ENCODE results near the gene IFITM2.
"Not testable (repeated sequence)": the region's sequence is repeated elsewhere in the genome, so short reads cannot be mapped to it uniquely, and the experiment has no call there.

IFITM2 gene

GRCh38 chr11:324593-325517 lies 17.2 kb downstream of the IFITM2 start:
- not testable (repeated sequence) for H3K36me3 ChIP-seq (ENCODE audit: control insufficient read depth, insufficient read depth, low read length); H3K27me3 ChIP-seq (ENCODE audit: control insufficient read depth, insufficient read depth, low read length); H3K9ac ChIP-seq (ENCODE audit: low read depth, low read length); H3K4me3 ChIP-seq (ENCODE audit: low read depth, low read length); H3K27ac ChIP-seq (ENCODE audit: low read depth, low read length); H3K9me3 ChIP-seq (ENCODE audit: control insufficient read depth, insufficient read depth, low read length)
- peaks cover 13% of the 10 kb centered on the region for H3K4me1 ChIP-seq (ENCODE audit: control insufficient read depth, insufficient read depth, low read length)

GRCh38 chr11:325796-326591 lies 18.4 kb downstream of the IFITM2 start:
- Histone ChIP-seq H3K27ac (ENCODE audit: low read depth, low read length) (no peak overlapping the region), H3K9me3 (ENCODE audit: control insufficient read depth, insufficient read depth, low read length) (no peaks in the 10 kb centered on the region), H3K4me3 (ENCODE audit: low read depth, low read length) (no peak overlapping the region), H3K27me3 (ENCODE audit: control insufficient read depth, insufficient read depth, low read length) (no peaks in the 10 kb centered on the region), H3K9ac (ENCODE audit: low read depth, low read length) (no peak overlapping the region), H3K4me1 (ENCODE audit: control insufficient read depth, insufficient read depth, low read length) (peaks cover 10% of the 10 kb centered on the region), H3K36me3 (ENCODE audit: control insufficient read depth, insufficient read depth, low read length) (no peaks in the 10 kb centered on the region)

DNA sequence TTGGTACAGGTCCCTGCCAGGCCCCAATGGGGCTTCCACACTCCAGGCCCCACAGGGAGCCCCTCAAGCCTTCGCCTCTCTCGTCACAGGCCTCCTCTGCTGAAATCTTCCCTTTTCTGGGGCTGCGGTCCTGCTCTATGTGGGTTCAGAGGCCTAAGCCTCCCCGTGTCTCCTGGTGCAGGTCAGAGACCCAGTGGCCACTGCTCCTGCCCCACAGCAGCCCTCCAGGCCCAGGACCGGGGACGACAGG lies 18.9 kb downstream of the IFITM2 start:
- Histone ChIP-seq H3K27me3 (ENCODE audit: control insufficient read depth, insufficient read depth, low read length) (no peaks in the 10 kb centered on the region), H3K4me3 (ENCODE audit: low read depth, low read length) (no peak overlapping the region), H3K27ac (ENCODE audit: low read depth, low read length) (no peak overlapping the region), H3K9me3 (ENCODE audit: control insufficient read depth, insufficient read depth, low read length) (no peaks in the 10 kb centered on the region), H3K4me1 (ENCODE audit: control insufficient read depth, insufficient read depth, low read length) (peaks cover 10% of the 10 kb centered on the region), H3K9ac (ENCODE audit: low read depth, low read length) (no peak overlapping the region), H3K36me3 (ENCODE audit: control insufficient read depth, insufficient read depth, low read length) (no peaks in the 10 kb centered on the region)

DNA sequence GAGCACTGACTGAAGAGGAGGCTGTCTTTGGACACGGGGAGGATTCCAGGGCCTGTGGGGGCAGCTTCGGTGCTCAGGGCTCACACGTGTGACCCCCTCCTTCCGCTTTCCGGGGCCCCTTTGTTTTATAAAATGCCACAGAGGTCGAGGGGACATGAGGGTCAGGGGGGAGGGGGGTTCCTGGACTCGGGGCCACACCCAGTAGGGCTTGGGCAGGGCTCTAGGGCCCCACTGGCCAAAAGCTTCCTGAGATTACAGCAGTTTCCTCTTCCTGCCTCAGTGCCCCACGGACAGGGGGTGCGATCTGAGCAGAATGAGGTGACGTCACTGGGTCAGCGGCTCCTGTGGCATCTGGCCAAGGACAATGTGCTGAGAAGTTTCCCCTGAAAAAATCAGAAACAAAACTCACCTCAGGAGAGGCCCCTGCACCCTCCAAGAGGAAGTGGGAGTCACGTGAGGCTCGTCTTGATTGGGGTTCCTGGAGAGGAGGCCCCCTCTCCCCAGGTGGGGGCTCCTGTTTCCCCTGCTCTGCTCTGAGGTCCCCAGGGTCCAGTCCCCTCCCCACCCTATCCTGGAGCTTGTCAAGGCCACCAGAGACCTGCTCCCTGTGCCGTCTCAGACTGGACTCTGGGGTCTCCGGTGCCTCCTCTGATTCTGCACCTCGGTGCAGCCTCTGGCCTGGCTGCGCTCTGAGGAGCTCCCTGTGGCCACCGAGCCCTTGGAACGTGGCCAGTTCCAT lies 19.4 kb downstream of the IFITM2 start:
- Histone ChIP-seq H3K27ac (ENCODE audit: low read depth, low read length) (no peak overlapping the region), H3K4me3 (ENCODE audit: low read depth, low read length) (no peak overlapping the region), H3K9me3 (ENCODE audit: control insufficient read depth, insufficient read depth, low read length) (no peaks in the 10 kb centered on the region), H3K27me3 (ENCODE audit: control insufficient read depth, insufficient read depth, low read length) (no peaks in the 10 kb centered on the region), H3K4me1 (ENCODE audit: control insufficient read depth, insufficient read depth, low read length) (peaks cover 10% of the 10 kb centered on the region), H3K36me3 (ENCODE audit: control insufficient read depth, insufficient read depth, low read length) (no peaks in the 10 kb centered on the region), H3K9ac (ENCODE audit: low read depth, low read length) (no peak overlapping the region)

DNA sequence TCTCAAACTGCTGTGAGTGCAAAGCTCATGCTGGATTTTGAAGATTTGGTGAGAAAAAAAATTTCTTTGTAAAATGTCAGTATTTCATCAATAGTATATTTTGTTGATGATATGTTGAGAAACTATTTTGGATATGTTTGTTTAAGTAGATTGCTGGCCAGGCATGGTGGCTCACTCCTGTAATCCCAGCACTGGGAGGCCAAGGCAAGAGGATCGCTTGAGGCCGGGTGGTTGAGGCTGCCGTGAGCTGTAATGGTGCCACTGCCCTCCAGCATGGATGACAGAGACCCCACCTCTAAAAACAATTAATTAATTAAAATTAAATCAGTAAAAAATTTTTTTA lies 19.9 kb downstream of the IFITM2 start:
- Histone ChIP-seq H3K9ac (ENCODE audit: low read depth, low read length) (no peak overlapping the region), H3K27ac (ENCODE audit: low read depth, low read length) (no peak overlapping the region), H3K27me3 (ENCODE audit: control insufficient read depth, insufficient read depth, low read length) (no peaks in the 10 kb centered on the region), H3K9me3 (ENCODE audit: control insufficient read depth, insufficient read depth, low read length) (no peaks in the 10 kb centered on the region), H3K36me3 (ENCODE audit: control insufficient read depth, insufficient read depth, low read length) (no peaks in the 10 kb centered on the region), H3K4me3 (ENCODE audit: low read depth, low read length) (no peak overlapping the region), H3K4me1 (ENCODE audit: control insufficient read depth, insufficient read depth, low read length) (peaks cover 10% of the 10 kb centered on the region)

DNA sequence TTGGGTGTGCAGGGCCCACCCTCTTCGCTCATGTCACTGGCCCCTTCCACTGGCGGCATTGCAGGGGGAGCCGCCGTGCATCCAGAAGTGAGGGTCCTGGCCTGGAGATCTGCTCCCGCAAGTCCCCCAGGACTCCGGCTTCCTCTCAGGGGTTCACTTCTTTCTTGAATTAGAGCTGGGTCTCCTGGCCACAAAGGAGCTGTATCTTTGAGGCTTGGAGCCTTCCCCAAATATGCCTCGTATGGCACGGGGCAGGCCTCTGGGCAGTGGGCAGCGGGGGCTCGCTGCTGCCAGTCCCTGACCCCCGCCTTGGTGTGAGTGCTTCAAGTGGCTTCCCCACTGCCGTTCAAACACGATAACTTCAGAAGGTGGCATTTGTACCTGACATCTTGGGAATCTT lies 20.4 kb downstream of the IFITM2 start:
- Histone ChIP-seq H3K27me3 (ENCODE audit: control insufficient read depth, insufficient read depth, low read length) (no peaks in the 10 kb centered on the region), H3K36me3 (ENCODE audit: control insufficient read depth, insufficient read depth, low read length) (no peaks in the 10 kb centered on the region), H3K27ac (ENCODE audit: low read depth, low read length) (no peak overlapping the region), H3K4me1 (ENCODE audit: control insufficient read depth, insufficient read depth, low read length) (peaks cover 10% of the 10 kb centered on the region), H3K9me3 (ENCODE audit: control insufficient read depth, insufficient read depth, low read length) (no peaks in the 10 kb centered on the region), H3K9ac (ENCODE audit: low read depth, low read length) (no peak overlapping the region), H3K4me3 (ENCODE audit: low read depth, low read length) (no peak overlapping the region)

DNA sequence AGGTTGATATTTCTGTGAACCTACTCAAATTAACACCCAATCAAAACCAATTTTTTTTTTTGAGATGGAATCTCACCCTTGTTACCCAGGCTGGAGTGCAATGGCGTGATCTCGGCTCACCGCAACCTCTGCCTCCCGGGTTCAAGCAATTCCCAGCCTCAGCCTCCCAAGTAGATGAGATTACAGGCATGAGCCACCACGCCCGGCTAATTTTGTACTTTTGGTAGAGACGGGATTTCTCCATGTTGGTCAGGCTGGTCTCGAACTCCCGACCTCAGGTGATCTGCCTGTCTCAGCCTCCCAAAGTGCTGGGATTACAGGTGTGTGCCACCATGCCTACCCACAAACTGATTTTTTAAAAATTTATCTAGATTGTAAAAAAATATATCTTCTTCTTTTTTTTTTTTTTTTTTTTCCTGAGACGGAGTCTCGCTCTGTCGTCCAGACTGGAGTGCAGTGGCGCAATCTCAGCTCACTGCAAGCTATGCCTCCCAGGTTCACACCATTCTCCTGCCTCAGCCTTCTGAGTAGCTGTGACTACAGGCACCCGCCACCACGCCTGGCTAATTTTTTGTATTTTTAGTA lies 21.0 kb downstream of the IFITM2 start:
- not testable (repeated sequence) for H3K36me3 ChIP-seq (ENCODE audit: control insufficient read depth, insufficient read depth, low read length); H3K4me1 ChIP-seq (ENCODE audit: control insufficient read depth, insufficient read depth, low read length); H3K9ac ChIP-seq (ENCODE audit: low read depth, low read length); H3K9me3 ChIP-seq (ENCODE audit: control insufficient read depth, insufficient read depth, low read length); H3K27me3 ChIP-seq (ENCODE audit: control insufficient read depth, insufficient read depth, low read length); H3K4me3 ChIP-seq (ENCODE audit: low read depth, low read length); H3K27ac ChIP-seq (ENCODE audit: low read depth, low read length)

GRCh38 chr11:329886-330253 lies 22.3 kb downstream of the IFITM2 start:
- H3K27me3 ChIP-seq (ENCODE audit: control insufficient read depth, insufficient read depth, low read length) = no peaks in the 10 kb centered on the region
- H3K9ac ChIP-seq (ENCODE audit: low read depth, low read length) = no peak overlapping the region
- no peak overlapping the region for H3K27ac ChIP-seq (ENCODE audit: low read depth, low read length)
- no peaks in the 10 kb centered on the region for H3K9me3 ChIP-seq (ENCODE audit: control insufficient read depth, insufficient read depth, low read length)
- no peaks in the 10 kb centered on the region for H3K36me3 ChIP-seq (ENCODE audit: control insufficient read depth, insufficient read depth, low read length)
- H3K4me3 ChIP-seq (ENCODE audit: low read depth, low read length) = no peak overlapping the region
- peaks cover 10% of the 10 kb centered on the region for H3K4me1 ChIP-seq (ENCODE audit: control insufficient read depth, insufficient read depth, low read length)

GRCh38 chr11:330307-330693 lies 22.7 kb downstream of the IFITM2 start:
- no peak overlapping the region for H3K4me3 ChIP-seq (ENCODE audit: low read depth, low read length)

GRCh38 chr11:330694-331357 lies 23.2 kb downstream of the IFITM2 start:
- H3K9me3 ChIP-seq (ENCODE audit: control insufficient read depth, insufficient read depth, low read length) = no peaks in the 10 kb centered on the region
- peaks cover 18% of the 10 kb centered on the region for H3K4me1 ChIP-seq (ENCODE audit: control insufficient read depth, insufficient read depth, low read length)
- H3K4me3 ChIP-seq (ENCODE audit: low read depth, low read length) = no peak overlapping the region
- no peaks in the 10 kb centered on the region for H3K36me3 ChIP-seq (ENCODE audit: control insufficient read depth, insufficient read depth, low read length)
- H3K27ac ChIP-seq (ENCODE audit: low read depth, low read length) = no peak overlapping the region
- no peak overlapping the region for H3K9ac ChIP-seq (ENCODE audit: low read depth, low read length)
- H3K27me3 ChIP-seq (ENCODE audit: control insufficient read depth, insufficient read depth, low read length) = no peaks in the 10 kb centered on the region

More at GRCh38 chr11:330307-330693, 22.7 kb downstream of the IFITM2 start:
- no peak overlapping the region for H3K9ac ChIP-seq (ENCODE audit: low read depth, low read length)
- no peaks in the 10 kb centered on the region for H3K36me3 ChIP-seq (ENCODE audit: control insufficient read depth, insufficient read depth, low read length)
- H3K9me3 ChIP-seq (ENCODE audit: control insufficient read depth, insufficient read depth, low read length) = no peaks in the 10 kb centered on the region
- no peak overlapping the region for H3K27ac ChIP-seq (ENCODE audit: low read depth, low read length)
- H3K4me1 ChIP-seq (ENCODE audit: control insufficient read depth, insufficient read depth, low read length) = peaks cover 12% of the 10 kb centered on the region
- no peaks in the 10 kb centered on the region for H3K27me3 ChIP-seq (ENCODE audit: control insufficient read depth, insufficient read depth, low read length)

Data from HUES48 (cell line).